Nephron progenitor cell (in vitro differentiated cells): ENCODE results near the gene FNDC3B.

ENCODE experiments used
- DNase-seq: peaks from one replicate; pipeline ENCODE4 v3.0.0; 2021
- H3K27ac Mint-ChIP-seq: 2 replicates; pipeline ENCODE4 v1.8.0; 2021; ENCODE audit warnings: mild to moderate bottlenecking, moderate library complexity, mixed read lengths
- H3K27me3 Mint-ChIP-seq: 2 replicates; pipeline ENCODE4 v1.8.0; 2021; ENCODE audit warnings: mild to moderate bottlenecking, low read depth, mixed read lengths; ENCODE audit not compliant: poor library complexity
- H3K36me3 Mint-ChIP-seq: 2 replicates; pipeline ENCODE4 v1.8.0; 2021; ENCODE audit warnings: low read depth, mixed read lengths
- H3K4me1 Mint-ChIP-seq: 2 replicates; pipeline ENCODE4 v1.8.0; 2021; ENCODE audit warnings: mixed read lengths
- H3K4me3 Mint-ChIP-seq: 2 replicates; pipeline ENCODE4 v1.8.0; 2021; ENCODE audit warnings: mild to moderate bottlenecking, moderate library complexity, mixed read lengths
- H3K9me3 Mint-ChIP-seq: 2 replicates; pipeline ENCODE4 v1.8.0; 2021; ENCODE audit warnings: mild to moderate bottlenecking, moderate library complexity, mixed read lengths
- CTCF ChIP-seq: fragments of 200-600 bp; sonication (generic); IDR thresholded peaks from 2 replicates; pipeline ENCODE4 v1.5.0; 2021; ENCODE audit warnings: antibody characterized with exemption

The FNDC3B gene

GRCh38 chr3:172342097-172342659 is 302.8 kb downstream of the FNDC3B start:
- H3K9me3 Mint-ChIP-seq: no peaks in the 10 kb centered on the region
- peaks cover 68% of the 10 kb centered on the region for H3K36me3 Mint-ChIP-seq
- no peaks in the 10 kb centered on the region for H3K27me3 Mint-ChIP-seq
- no peak overlapping the region for H3K27ac Mint-ChIP-seq
- TF ChIP-seq CTCF: no peak
- H3K4me3 Mint-ChIP-seq: no peak overlapping the region
- no peaks in the 10 kb centered on the region for H3K4me1 Mint-ChIP-seq
- DNase-seq: no peak

GRCh38 chr3:172343117-172343516 is 303.7 kb downstream of the FNDC3B start:
- Mint-ChIP-seq H3K4me1 (no peaks in the 10 kb centered on the region), H3K36me3 (peaks cover 66% of the 10 kb centered on the region), H3K27ac (peak overlapping the region; percentile 91), H3K27me3 (no peaks in the 10 kb centered on the region), H3K9me3 (no peaks in the 10 kb centered on the region), H3K4me3 (no peak overlapping the region)
- TF ChIP-seq CTCF: no peak
- no peak for DNase-seq

GRCh38 chr3:172343979-172344378 is 304.6 kb downstream of the FNDC3B start:
- no peak for TF ChIP-seq CTCF
- no peak overlapping the region for H3K4me3 Mint-ChIP-seq
- no peak for DNase-seq
- no peaks in the 10 kb centered on the region for H3K27me3 Mint-ChIP-seq
- no peak overlapping the region for H3K27ac Mint-ChIP-seq
- H3K4me1 Mint-ChIP-seq: no peaks in the 10 kb centered on the region
- peaks cover 64% of the 10 kb centered on the region for H3K36me3 Mint-ChIP-seq
- H3K9me3 Mint-ChIP-seq: no peaks in the 10 kb centered on the region

- no peak for DNase-seq
- H3K4me3 Mint-ChIP-seq: no peak overlapping the region
These were observed 306.8 kb downstream of the FNDC3B start for GRCh38 chr3:172346161-172346560.

GRCh38 chr3:172347895-172348679 is 308.7 kb downstream of the FNDC3B start:
- no peak for TF ChIP-seq CTCF
- DNase-seq: no peak
- H3K36me3 Mint-ChIP-seq: peaks cover 71% of the 10 kb centered on the region
- no peak overlapping the region for H3K4me3 Mint-ChIP-seq
- no peaks in the 10 kb centered on the region for H3K9me3 Mint-ChIP-seq
- H3K4me1 Mint-ChIP-seq: no peaks in the 10 kb centered on the region
- no peak overlapping the region for H3K27ac Mint-ChIP-seq
- no peaks in the 10 kb centered on the region for H3K27me3 Mint-ChIP-seq

More at GRCh38 chr3:172346161-172346560, 306.8 kb downstream of the FNDC3B start:
- Mint-ChIP-seq H3K27me3 (no peaks in the 10 kb centered on the region), H3K27ac (no peak overlapping the region), H3K4me1 (no peaks in the 10 kb centered on the region), H3K9me3 (no peaks in the 10 kb centered on the region), H3K36me3 (peaks cover 72% of the 10 kb centered on the region)
- TF ChIP-seq CTCF: no peak
